Mucosa of descending colon (tissue), 3 donors: ENCODE data around the gene RNF212. TPM values are rescaled to one million over a fixed set of nuclear protein-coding genes. Genes with fewer than 3 reads are reported as not detected.

ENCODE experiments used
- ATAC-seq: fragments of 200-7000 bp; cut with Tn5 transposase; one replicate; pipeline ENCODE4 v1.9.1; 2020; ENCODE audit warnings: mild to moderate bottlenecking, moderate library complexity
- DNase-seq, 3 donors: peaks; one replicate each; pipeline ENCODE4 v3.0.0-alpha.2; 2020
- H3K36me3 ChIP-seq: fragments of 200-600 bp; one replicate; pipeline ENCODE4 v1.8.0; 2021; ENCODE audit warnings: low read depth, mild to moderate bottlenecking
- H3K4me1 ChIP-seq: fragments of 200-600 bp; one replicate; pipeline ENCODE4 v1.8.0; 2021; ENCODE audit warnings: low read depth, mild to moderate bottlenecking
- H3K4me3 ChIP-seq: fragments of 200-600 bp; one replicate; pipeline ENCODE4 v1.8.0; 2021; ENCODE audit warnings: mild to moderate bottlenecking
- H3K9me3 ChIP-seq: fragments of 200-600 bp; one replicate; pipeline ENCODE4 v1.8.0; 2021; ENCODE audit warnings: mild to moderate bottlenecking
- intact Hi-C, 2 donors: fragments of 100-400 bp; cut with DNase I in 1 of 2; cut with micrococcal nuclease in 1 of 2; formaldehyde crosslinking; loops; one replicate each; pipeline versions ENCODE4 v1.11.0 to v1.11.1; 2022; cut with DNase I, micrococcal nuclease
- total RNA-seq, 3 donors: library from RNA; stranded (reverse); fragmentation: NEBNext Ultra II Directional in 2 of 3; extraction: Animal tissue kit (Norgen Biotek cat#: 25700) in 2 of 3; gene quantifications; one replicate each; pipeline versions ENCODE4 v1.2.1 to v1.2.4, GENCODE V29; 2021 to 2023
- TF ChIP-seq, protein P1 (sequence below): fragments of 200-600 bp; IDR thresholded peaks from one replicate; pipeline ENCODE4 v1.8.0; 2022; ENCODE audit warnings: antibody characterized with exemption, mild to moderate bottlenecking
- donor health status: DM: no; HTN: no; CAD: no; lungs with moderate emphysema.
- donor health status: DM: no; HTN: no; CAD: no.
- donor health status: DM: no; HTN: yes; CAD: no.

Gene RNF212
- total RNA-seq, 3 donors from 2014 or later = 2.3 to 4.9 (median 3.9) TPM

- ATAC-seq = no peak
- DNase-seq = no peak
- no peak overlapping the region for H3K4me3 ChIP-seq
- H3K4me1 ChIP-seq = no peaks in the 10 kb centered on the region
- intact Hi-C loops = no loop called here
- H3K36me3 ChIP-seq = no peaks in the 10 kb centered on the region
- peaks cover 3% of the 10 kb centered on the region for H3K9me3 ChIP-seq
- TF ChIP-seq, protein P1, sequence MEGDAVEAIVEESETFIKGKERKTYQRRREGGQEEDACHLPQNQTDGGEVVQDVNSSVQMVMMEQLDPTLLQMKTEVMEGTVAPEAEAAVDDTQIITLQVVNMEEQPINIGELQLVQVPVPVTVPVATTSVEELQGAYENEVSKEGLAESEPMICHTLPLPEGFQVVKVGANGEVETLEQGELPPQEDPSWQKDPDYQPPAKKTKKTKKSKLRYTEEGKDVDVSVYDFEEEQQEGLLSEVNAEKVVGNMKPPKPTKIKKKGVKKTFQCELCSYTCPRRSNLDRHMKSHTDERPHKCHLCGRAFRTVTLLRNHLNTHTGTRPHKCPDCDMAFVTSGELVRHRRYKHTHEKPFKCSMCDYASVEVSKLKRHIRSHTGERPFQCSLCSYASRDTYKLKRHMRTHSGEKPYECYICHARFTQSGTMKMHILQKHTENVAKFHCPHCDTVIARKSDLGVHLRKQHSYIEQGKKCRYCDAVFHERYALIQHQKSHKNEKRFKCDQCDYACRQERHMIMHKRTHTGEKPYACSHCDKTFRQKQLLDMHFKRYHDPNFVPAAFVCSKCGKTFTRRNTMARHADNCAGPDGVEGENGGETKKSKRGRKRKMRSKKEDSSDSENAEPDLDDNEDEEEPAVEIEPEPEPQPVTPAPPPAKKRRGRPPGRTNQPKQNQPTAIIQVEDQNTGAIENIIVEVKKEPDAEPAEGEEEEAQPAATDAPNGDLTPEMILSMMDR = no peak
These were observed 20.4 kb downstream of the RNF212 start for GRCh38 chr4:1092983-1093361.

GRCh38 chr4:1092026-1092982 lies 21.1 kb downstream of the RNF212 start:
- Histone ChIP-seq H3K36me3 (no peaks in the 10 kb centered on the region), H3K9me3 (peaks cover 3% of the 10 kb centered on the region), H3K4me3 (no peak overlapping the region), H3K4me1 (no peaks in the 10 kb centered on the region)
- TF ChIP-seq, protein P1 = no peak
- ATAC-seq (no peak), DNase-seq (no peak)
- intact Hi-C loops = no loop called here

- TF ChIP-seq, protein P1 = no peak
- H3K36me3 ChIP-seq = no peaks in the 10 kb centered on the region
- peaks cover 3% of the 10 kb centered on the region for H3K9me3 ChIP-seq
- H3K4me3 ChIP-seq = no peak overlapping the region
- DNase-seq = no peak
- H3K4me1 ChIP-seq = no peaks in the 10 kb centered on the region
- intact Hi-C loops = no loop called here
- ATAC-seq = no peak
These were observed 21.8 kb downstream of the RNF212 start for GRCh38 chr4:1091561-1091995.

GRCh38 chr4:1090465-1091440 lies 22.6 kb downstream of the RNF212 start:
- no peaks in the 10 kb centered on the region for H3K36me3 ChIP-seq
- ATAC-seq = no peak
- no peak for DNase-seq
- intact Hi-C loops = no loop called here
- no peak overlapping the region for H3K4me3 ChIP-seq
- TF ChIP-seq, protein P1 = no peak
- peaks cover 3% of the 10 kb centered on the region for H3K9me3 ChIP-seq
- no peaks in the 10 kb centered on the region for H3K4me1 ChIP-seq

DNA sequence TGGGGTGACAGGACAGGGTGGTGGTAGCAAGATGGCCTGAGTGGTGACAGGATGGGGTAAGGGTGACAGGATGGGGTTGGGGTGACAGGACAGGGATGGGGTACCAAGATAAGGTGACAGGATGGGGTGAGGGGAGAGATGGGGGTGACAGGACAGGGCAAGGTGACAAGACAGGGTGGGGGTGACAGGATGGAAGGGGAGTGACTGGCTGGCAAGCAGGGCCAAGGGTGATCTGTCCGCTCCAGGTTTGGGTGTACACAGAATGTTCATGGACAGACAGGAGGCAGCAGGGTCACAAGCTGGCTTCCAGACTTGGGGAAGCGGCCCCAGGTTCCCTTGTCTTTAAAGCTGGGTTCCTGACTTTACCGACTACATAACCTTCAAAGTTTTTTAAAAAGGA lies 23.3 kb downstream of the RNF212 start:
- DNase-seq (no peak), ATAC-seq (no peak)
- Histone ChIP-seq H3K4me3 (no peak overlapping the region), H3K4me1 (no peaks in the 10 kb centered on the region), H3K36me3 (no peaks in the 10 kb centered on the region), H3K9me3 (peaks cover 3% of the 10 kb centered on the region)
- intact Hi-C loops = no loop called here
- TF ChIP-seq, protein P1 = no peak
